Activated gamma-delta T cell treated with Interleukin-2 at 50 U/mL for 16 hours (primary cell): ENCODE results near the gene COL6A2.

Experiments used
- DNase-seq: peaks from one replicate; pipeline ENCODE4 v3.0.0-alpha.2; 2020

The COL6A2 gene

GRCh38 chr21:46115441-46116188, 17.7 kb downstream of the COL6A2 start:
- DNase-seq: peak; percentile 2

- no peak for DNase-seq
Observed at GRCh38 chr21:46116189-46116775, 18.4 kb downstream of the COL6A2 start.

GRCh38 chr21:46116776-46117585, 19.1 kb downstream of the COL6A2 start:
- DNase-seq: peak; percentile 1

GRCh38 chr21:46117586-46118315, 19.8 kb downstream of the COL6A2 start:
- peak; percentile 3 for DNase-seq

GRCh38 chr21:46118316-46119143, 20.6 kb downstream of the COL6A2 start:
- DNase-seq: peak; percentile 2

GRCh38 chr21:46119144-46119636, 21.3 kb downstream of the COL6A2 start:
- DNase-seq: peak; percentile 2

- DNase-seq: no peak
Observed at GRCh38 chr21:46119637-46120271, 21.8 kb downstream of the COL6A2 start.

- peak; percentile 2 for DNase-seq
Observed at GRCh38 chr21:46120301-46121285, 22.7 kb downstream of the COL6A2 start.

GRCh38 chr21:46121286-46122221, 23.6 kb downstream of the COL6A2 start:
- peak; percentile 2 for DNase-seq

GRCh38 chr21:46122237-46122671, 24.3 kb downstream of the COL6A2 start:
- peak; percentile 1 for DNase-seq

GRCh38 chr21:46122758-46123683, 25.1 kb downstream of the COL6A2 start:
- peak; percentile 2 for DNase-seq

GRCh38 chr21:46124083-46124925, 26.4 kb downstream of the COL6A2 start:
- DNase-seq: peak; percentile 1

- DNase-seq: peak; percentile 2
Observed at GRCh38 chr21:46124926-46125845, 27.3 kb downstream of the COL6A2 start.

GRCh38 chr21:46125846-46126301, 28.0 kb downstream of the COL6A2 start:
- no peak for DNase-seq
